ENCODE data around the gene CEMIP. TPM values are rescaled to one million over a fixed set of nuclear protein-coding genes. Genes with fewer than 3 reads are reported as not detected.
A peak's percentile ranks its signal among the peaks of the same experiment; 100 is the strongest.

The CEMIP gene
- total and polyA plus RNA-seq, 5 experiments from 2014 or later, result 0.13 TPM; not detected in 4

GRCh38 chr15:80924278-80924677, 145.1 kb downstream of the CEMIP start:
- Mint-ChIP-seq H3K27ac (no peak overlapping the region), H3K4me1 (peaks cover 9 to 22% (median 20%) of the 10 kb centered on the region in 4 donors), H3K9me3 (no peaks in the 10 kb centered on the region), H3K27me3 (no peaks in the 10 kb centered on the region), H3K4me3 (no peak overlapping the region), H3K36me3 (peaks cover 0 to 17% (median 15%) of the 10 kb centered on the region in 3 donors)
- POLR2A ChIA-PET, result no interaction called here
- DNase-seq, result no peak
- no peak for ATAC-seq

- DNase-seq (no peak), ATAC-seq (no peak)
- Mint-ChIP-seq H3K27me3 (no peaks in the 10 kb centered on the region), H3K9me3 (no peaks in the 10 kb centered on the region), H3K36me3 (peaks cover 0 to 20% (median 18%) of the 10 kb centered on the region in 3 donors), H3K27ac (no peak overlapping the region), H3K4me3 (no peak overlapping the region), H3K4me1 (peaks cover 7 to 15% (median 14%) of the 10 kb centered on the region in 4 donors)
- POLR2A ChIA-PET, result no interaction called here
Measured at GRCh38 chr15:80925597-80926059, 146.5 kb downstream of the CEMIP start.

- no peaks in the 10 kb centered on the region for H3K27me3 Mint-ChIP-seq
- H3K36me3 Mint-ChIP-seq, result peaks cover 0 to 22% (median 18%) of the 10 kb centered on the region in 3 donors
- H3K4me1 Mint-ChIP-seq, result peaks cover 7 to 10% (median 9%) of the 10 kb centered on the region in 4 donors
- POLR2A ChIA-PET, result no interaction called here
- H3K27ac Mint-ChIP-seq, result peak overlapping the region in 1 of 10 donors; percentile 25
- H3K9me3 Mint-ChIP-seq, result no peaks in the 10 kb centered on the region
- H3K4me3 Mint-ChIP-seq, result no peak overlapping the region
- ATAC-seq, result no peak
- no peak for DNase-seq
Measured at GRCh38 chr15:80926126-80926525, 147.0 kb downstream of the CEMIP start.

- ATAC-seq, result no peak
- DNase-seq, result no peak
- H3K36me3 Mint-ChIP-seq, result peaks cover 0 to 14% (median 11%) of the 10 kb centered on the region in 3 donors
- peaks cover 0 to 4% (median under 1%) of the 10 kb centered on the region in 4 donors for H3K4me1 Mint-ChIP-seq
- H3K4me3 Mint-ChIP-seq, result no peak overlapping the region
- POLR2A ChIA-PET, result no interaction called here
- peak overlapping the region in 2 of 10 donors; percentile 7 to 11 for H3K27ac Mint-ChIP-seq
- no peaks in the 10 kb centered on the region for H3K27me3 Mint-ChIP-seq
- H3K9me3 Mint-ChIP-seq, result no peaks in the 10 kb centered on the region
Measured at GRCh38 chr15:80929225-80929624, 150.1 kb downstream of the CEMIP start.

- Mint-ChIP-seq H3K4me1 (peaks cover under 1 to 7% (median 4%) of the 10 kb centered on the region in 4 donors), H3K9me3 (no peaks in the 10 kb centered on the region), H3K36me3 (peaks cover 0 to 15% (median 8%) of the 10 kb centered on the region in 3 donors), H3K4me3 (no peak overlapping the region), H3K27ac (peak overlapping the region in 1 of 10 donors; percentile 76), H3K27me3 (no peaks in the 10 kb centered on the region)
- POLR2A ChIA-PET, result no interaction called here
- no peak for DNase-seq
- ATAC-seq, result no peak
Measured at GRCh38 chr15:80929689-80930088, 150.5 kb downstream of the CEMIP start.

GRCh38 chr15:80931191-80931590, 152.0 kb downstream of the CEMIP start:
- peaks cover 0 to 20% (median 11%) of the 10 kb centered on the region in 3 donors for H3K36me3 Mint-ChIP-seq
- H3K27ac Mint-ChIP-seq, result peak overlapping the region in 1 of 10 donors; percentile 57
- no peak overlapping the region for H3K4me3 Mint-ChIP-seq
- DNase-seq (no peak), ATAC-seq (no peak)
- H3K27me3 Mint-ChIP-seq, result no peaks in the 10 kb centered on the region
- no peaks in the 10 kb centered on the region for H3K9me3 Mint-ChIP-seq
- POLR2A ChIA-PET, result no interaction called here
- peaks cover 2 to 11% (median 7%) of the 10 kb centered on the region in 4 donors for H3K4me1 Mint-ChIP-seq

GRCh38 chr15:80931721-80932512, 152.7 kb downstream of the CEMIP start:
- Mint-ChIP-seq H3K27ac (no peak overlapping the region), H3K9me3 (no peaks in the 10 kb centered on the region)

GRCh38 chr15:80932513-80932815, 153.3 kb downstream of the CEMIP start:
- POLR2A ChIA-PET, result no interaction called here
- Mint-ChIP-seq H3K27me3 (no peaks in the 10 kb centered on the region), H3K27ac (no peak overlapping the region), H3K9me3 (no peaks in the 10 kb centered on the region), H3K4me3 (no peak overlapping the region), H3K4me1 (peaks cover 2 to 11% (median 7%) of the 10 kb centered on the region in 4 donors), H3K36me3 (peaks cover 0 to 27% (median 17%) of the 10 kb centered on the region in 3 donors)
- DNase-seq, result no peak
- no peak for ATAC-seq

More at GRCh38 chr15:80931721-80932512, 152.7 kb downstream of the CEMIP start:
- H3K36me3 Mint-ChIP-seq, result peaks cover 0 to 27% (median 16%) of the 10 kb centered on the region in 3 donors
- no peaks in the 10 kb centered on the region for H3K27me3 Mint-ChIP-seq
- peaks cover 2 to 11% (median 7%) of the 10 kb centered on the region in 4 donors for H3K4me1 Mint-ChIP-seq
- POLR2A ChIA-PET, result no interaction called here
- no peak overlapping the region for H3K4me3 Mint-ChIP-seq
- ATAC-seq, result no peak
- no peak for DNase-seq

GRCh38 chr15:80932989-80933388, 153.8 kb downstream of the CEMIP start:
- DNase-seq (no peak), ATAC-seq (no peak)
- peaks cover 0 to 26% (median 17%) of the 10 kb centered on the region in 3 donors for H3K36me3 Mint-ChIP-seq
- H3K27ac Mint-ChIP-seq, result no peak overlapping the region
- H3K4me3 Mint-ChIP-seq, result no peak overlapping the region
- H3K4me1 Mint-ChIP-seq, result peaks cover 2 to 9% (median 6%) of the 10 kb centered on the region in 4 donors
- POLR2A ChIA-PET, result no interaction called here
- H3K9me3 Mint-ChIP-seq, result no peaks in the 10 kb centered on the region
- no peaks in the 10 kb centered on the region for H3K27me3 Mint-ChIP-seq

GRCh38 chr15:80934761-80935221, 155.6 kb downstream of the CEMIP start:
- peaks cover 0 to 30% (median 19%) of the 10 kb centered on the region in 3 donors for H3K36me3 Mint-ChIP-seq
- H3K4me3 Mint-ChIP-seq, result no peak overlapping the region
- POLR2A ChIA-PET, result no interaction called here
- no peaks in the 10 kb centered on the region for H3K27me3 Mint-ChIP-seq
- DNase-seq, result no peak
- peak overlapping the region in 1 of 10 donors; percentile 75 for H3K27ac Mint-ChIP-seq
- peaks cover 2 to 9% (median 6%) of the 10 kb centered on the region in 4 donors for H3K4me1 Mint-ChIP-seq
- no peak for ATAC-seq
- no peaks in the 10 kb centered on the region for H3K9me3 Mint-ChIP-seq

GRCh38 chr15:80936288-80937078, 157.3 kb downstream of the CEMIP start:
- DNase-seq, result no peak
- Mint-ChIP-seq H3K27me3 (no peaks in the 10 kb centered on the region), H3K9me3 (no peaks in the 10 kb centered on the region), H3K36me3 (peaks cover 0 to 33% (median 11%) of the 10 kb centered on the region in 3 donors), H3K4me1 (peaks cover 2 to 9% (median 6%) of the 10 kb centered on the region in 4 donors), H3K27ac (no peak overlapping the region), H3K4me3 (no peak overlapping the region)
- POLR2A ChIA-PET, result no interaction called here
- ATAC-seq, result no peak

- Mint-ChIP-seq H3K36me3 (peaks cover 0 to 45% (median 17%) of the 10 kb centered on the region in 3 donors), H3K4me3 (no peak overlapping the region), H3K27me3 (no peaks in the 10 kb centered on the region), H3K27ac (peak overlapping the region in 1 of 10 donors; percentile 64), H3K9me3 (no peaks in the 10 kb centered on the region), H3K4me1 (peaks cover 2 to 9% (median 6%) of the 10 kb centered on the region in 4 donors)
- ATAC-seq (no peak), DNase-seq (no peak)
- POLR2A ChIA-PET, result no interaction called here
Measured at GRCh38 chr15:80937718-80938117, 158.5 kb downstream of the CEMIP start.

GRCh38 chr15:80939216-80939615, 160.0 kb downstream of the CEMIP start:
- H3K4me1 Mint-ChIP-seq, result peaks cover 2 to 8% (median 7%) of the 10 kb centered on the region in 4 donors
- peaks cover 6 to 60% (median 27%) of the 10 kb centered on the region in 3 donors for H3K36me3 Mint-ChIP-seq
- H3K27me3 Mint-ChIP-seq, result no peaks in the 10 kb centered on the region
- H3K4me3 Mint-ChIP-seq, result no peak overlapping the region
- no peak for DNase-seq
- no peak for ATAC-seq
- H3K9me3 Mint-ChIP-seq, result no peaks in the 10 kb centered on the region
- POLR2A ChIA-PET, result no interaction called here
- no peak overlapping the region for H3K27ac Mint-ChIP-seq

Data from naive thymus-derived CD8-positive, alpha-beta T cell (primary cell).